SU-DHL-6 (cell line): Measurements from ENCODE around the gene CD5L.
A peak's percentile ranks its signal among the peaks of the same experiment; 100 is the strongest.

Experiments
- H2AFZ ChIP-seq: fragments of 200-600 bp; sonication (generic); 2 replicates; pipeline ENCODE4 v1.6.1; 2014; ENCODE audit warnings: low read depth, mild to moderate bottlenecking, moderate library complexity, mixed read lengths, antibody characterized with exemption, low read length; ENCODE audit not compliant: severe bottlenecking
- H3F3A ChIP-seq: fragments of 200-600 bp; shearing (Covaris generic); 2 replicates; pipeline ENCODE4 v1.6.0; 2016; ENCODE audit warnings: antibody characterized with exemption, mild to moderate bottlenecking; ENCODE audit not compliant: insufficient read depth
- H3K27ac ChIP-seq: fragments of 200-600 bp; sonication (generic); 2 replicates; pipeline ENCODE4 v1.5.1; 2016; ENCODE audit warnings: low read depth, mild to moderate bottlenecking, low read length, moderate library complexity, mixed read lengths
- H3K27me3 ChIP-seq: fragments of 200-600 bp; sonication (generic), shearing (Covaris generic); 2 replicates; pipeline ENCODE4 v1.6.0; 2014; ENCODE audit warnings: mild to moderate bottlenecking, low read length
- H3K36me3 ChIP-seq: fragments of 200-600 bp; sonication (generic); 2 replicates; pipeline ENCODE4 v1.6.1; 2014; ENCODE audit warnings: mild to moderate bottlenecking, low read length, mixed read lengths
- H3K4me2 ChIP-seq: fragments of 300-600, 200-600 bp; shearing (Covaris generic), sonication (generic); 2 replicates; pipeline ENCODE4 v1.6.0; 2014; ENCODE audit warnings: low read length, low read depth, mild to moderate bottlenecking; ENCODE audit not compliant: poor library complexity, severe bottlenecking
- H3K4me3 ChIP-seq: fragments of 200-600 bp; sonication (generic); 2 replicates; pipeline ENCODE4 v1.5.1; 2014; ENCODE audit warnings: antibody characterized with exemption, low read length, mild to moderate bottlenecking, mixed read lengths; ENCODE audit not compliant: insufficient read depth, poor library complexity, severe bottlenecking
- H3K79me2 ChIP-seq: fragments of 200-600 bp; sonication (generic); 2 replicates; pipeline ENCODE4 v1.6.1; 2014; ENCODE audit warnings: mild to moderate bottlenecking, low read length, moderate library complexity; ENCODE audit not compliant: insufficient read depth
- H3K9ac ChIP-seq: fragments of 200-600 bp; sonication (generic); 2 replicates; pipeline ENCODE4 v1.7.0; 2014; ENCODE audit warnings: mild to moderate bottlenecking, low read length
- H3K9me2 ChIP-seq: fragments of 200-600 bp; sonication (generic); replicated peaks from 2 replicates; pipeline ENCODE4 v1.6.1; 2014; ENCODE audit warnings: low read length; ENCODE audit not compliant: insufficient read depth
- H3K9me3 ChIP-seq: fragments of 200-600 bp; sonication (generic); 2 replicates; pipeline ENCODE4 v1.6.1; 2014; ENCODE audit warnings: low read length, mixed read lengths; ENCODE audit not compliant: insufficient read depth
- H4K20me1 ChIP-seq: fragments of 200-600 bp; sonication (generic); 2 replicates; pipeline ENCODE4 v1.6.1; 2014; ENCODE audit warnings: low read depth, mild to moderate bottlenecking, antibody characterized with exemption, low read length, moderate library complexity, mixed read lengths
- CTCF ChIP-seq: fragments of 200-600 bp; sonication (generic); IDR thresholded peaks from one replicate; pipeline ENCODE4 v1.5.1; 2017; ENCODE audit warnings: antibody characterized with exemption, mild to moderate bottlenecking, low read length, moderate library complexity; ENCODE audit not compliant: insufficient read depth, poor library complexity, severe bottlenecking
- EZH2phosphoT487 ChIP-seq: fragments of 200-600 bp; sonication (generic), shearing (Covaris generic); conservative IDR thresholded peaks from 2 replicates; pipeline ENCODE4 v1.6.1; 2018; ENCODE audit warnings: mild to moderate bottlenecking, antibody characterized with exemption, low read length, moderate library complexity, mixed read lengths

Gene CD5L

GRCh38 chr1:157806431-157807149, 35.0 kb downstream of the CD5L start:
- peak overlapping the region; percentile 32 for H3K4me3 ChIP-seq
- peaks cover 49% of the 10 kb centered on the region for H3F3A ChIP-seq
- H3K9ac ChIP-seq, result peak overlapping the region; percentile 57
- no peak for TF ChIP-seq EZH2phosphoT487
- no peak for TF ChIP-seq CTCF
- peak overlapping the region; percentile 96 for H3K27ac ChIP-seq
- H3K36me3 ChIP-seq, result peaks cover 6% of the 10 kb centered on the region
- H2AFZ ChIP-seq, result no peak overlapping the region
- peak overlapping the region; percentile 77 for H3K4me2 ChIP-seq
- H3K79me2 ChIP-seq, result peaks cover 50% of the 10 kb centered on the region
- no peaks in the 10 kb centered on the region for H3K9me3 ChIP-seq
- no peaks in the 10 kb centered on the region for H3K9me2 ChIP-seq
- H3K27me3 ChIP-seq, result no peaks in the 10 kb centered on the region
- H4K20me1 ChIP-seq, result no peaks in the 10 kb centered on the region

DNA sequence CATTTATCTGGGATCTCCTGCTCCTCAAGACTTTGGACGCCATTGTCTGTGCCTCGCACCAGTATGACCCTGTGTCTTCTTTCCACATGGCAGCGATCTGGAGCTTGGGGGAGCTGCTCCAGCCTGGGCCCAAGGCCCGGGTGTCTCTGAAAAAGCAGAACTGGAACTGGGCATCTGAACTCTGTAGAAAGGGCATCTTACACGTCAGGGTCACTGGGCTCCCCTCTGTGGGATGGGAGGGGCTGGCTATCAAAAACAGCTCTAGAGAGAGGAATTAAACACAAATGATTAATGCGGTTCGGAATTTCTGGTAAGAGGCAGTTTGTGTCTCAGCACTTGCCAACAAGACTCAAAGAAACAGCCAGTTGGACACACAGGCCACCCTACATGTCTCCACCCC, 37.8 kb downstream of the CD5L start:
- Histone ChIP-seq H3K9me2 (no peaks in the 10 kb centered on the region), H3K4me3 (no peak overlapping the region), H3F3A (peaks cover 40% of the 10 kb centered on the region), H3K9me3 (no peaks in the 10 kb centered on the region), H2AFZ (no peak overlapping the region), H3K27me3 (no peaks in the 10 kb centered on the region), H3K79me2 (peaks cover 26% of the 10 kb centered on the region; the same call in 1 of the 2 replicates), H3K27ac (peak overlapping the region; percentile 96), H3K4me2 (no peak overlapping the region), H3K9ac (no peak overlapping the region), H3K36me3 (peaks cover 3% of the 10 kb centered on the region; the same call in 1 of the 2 replicates), H4K20me1 (no peaks in the 10 kb centered on the region)
- no peak for TF ChIP-seq CTCF
- TF ChIP-seq EZH2phosphoT487, result no peak

- Histone ChIP-seq H3K27ac (peak overlapping the region; percentile 30; the same call in 1 of the 2 replicates), H3K4me3 (no peak overlapping the region), H4K20me1 (no peaks in the 10 kb centered on the region), H3K9me3 (no peaks in the 10 kb centered on the region), H3K27me3 (no peaks in the 10 kb centered on the region), H3F3A (peaks cover 15% of the 10 kb centered on the region), H3K79me2 (peaks cover 2% of the 10 kb centered on the region; the same call in 1 of the 2 replicates), H3K4me2 (no peak overlapping the region), H3K9me2 (no peaks in the 10 kb centered on the region), H3K36me3 (peaks cover 29% of the 10 kb centered on the region), H3K9ac (no peak overlapping the region), H2AFZ (no peak overlapping the region)
- TF ChIP-seq CTCF, result no peak
- no peak for TF ChIP-seq EZH2phosphoT487
Measured at GRCh38 chr1:157799996-157800395, 41.6 kb downstream of the CD5L start.
